OCI-M2 (cell line): ENCODE measurements around the gene TMEM82.

Experiments
- DNase-seq: peaks from one replicate; lab custom pipeline; 2025; ENCODE audit not compliant: unreplicated experiment; lab: John Stamatoyannopoulos, UW

Gene TMEM82

DNA sequence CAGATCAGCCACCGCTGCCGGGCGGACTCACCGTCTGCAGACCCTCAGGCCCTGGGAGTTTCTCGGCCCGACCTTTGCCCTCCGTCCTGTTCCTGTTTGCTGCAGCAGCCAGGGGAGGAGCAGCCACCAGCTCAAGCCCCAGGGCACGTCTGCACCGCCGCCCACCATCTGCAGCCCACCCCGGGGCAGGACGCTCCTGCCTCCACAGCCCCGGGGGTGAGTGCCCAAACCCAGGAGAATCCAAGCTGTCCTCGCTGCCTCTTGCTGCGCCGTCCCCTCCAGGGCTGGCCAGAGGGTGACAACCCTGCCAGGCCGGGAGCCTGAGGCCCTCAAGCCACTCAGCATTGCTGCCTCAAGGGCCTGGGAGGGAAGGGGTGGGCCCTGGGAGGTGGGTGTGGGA, 7.4 kb upstream of the TMEM82 start:
- DNase-seq = no peak

DNA sequence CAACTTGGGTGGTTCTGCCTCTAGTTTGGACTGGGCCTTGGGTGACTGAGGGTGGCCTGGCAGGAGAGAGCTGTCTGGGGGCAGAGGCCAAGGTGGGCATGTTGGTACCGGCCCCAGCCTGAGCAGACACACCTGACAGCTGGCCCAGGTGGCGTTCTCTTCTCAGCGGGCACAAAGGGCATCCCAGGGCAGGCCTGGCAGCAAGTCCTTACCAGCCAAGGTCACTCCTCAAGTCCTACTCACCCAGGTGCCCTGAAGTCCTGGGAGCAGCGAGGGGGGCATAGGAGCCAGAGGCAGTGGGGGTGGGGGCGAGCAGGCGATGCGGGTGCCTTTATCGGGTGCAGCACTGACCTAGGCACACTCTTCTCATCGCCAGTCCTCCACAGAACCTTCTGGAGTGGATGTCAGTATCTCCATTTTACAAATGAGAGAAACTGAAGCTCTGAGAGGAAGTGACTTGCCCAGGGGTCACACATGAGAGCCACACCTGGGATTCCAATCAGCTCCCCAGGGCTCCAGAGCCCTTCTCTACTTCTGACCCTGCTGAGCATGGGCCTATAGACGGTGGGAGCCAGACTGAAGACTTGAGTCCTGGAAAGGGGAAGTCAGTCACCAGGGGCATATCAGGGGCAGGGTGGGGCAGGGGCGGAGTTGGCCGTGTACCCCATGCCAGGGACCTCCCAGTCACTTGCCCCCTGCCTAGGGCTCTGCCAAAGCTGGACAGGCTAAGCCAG, 6.8 kb upstream of the TMEM82 start:
- DNase-seq = no peak

DNA sequence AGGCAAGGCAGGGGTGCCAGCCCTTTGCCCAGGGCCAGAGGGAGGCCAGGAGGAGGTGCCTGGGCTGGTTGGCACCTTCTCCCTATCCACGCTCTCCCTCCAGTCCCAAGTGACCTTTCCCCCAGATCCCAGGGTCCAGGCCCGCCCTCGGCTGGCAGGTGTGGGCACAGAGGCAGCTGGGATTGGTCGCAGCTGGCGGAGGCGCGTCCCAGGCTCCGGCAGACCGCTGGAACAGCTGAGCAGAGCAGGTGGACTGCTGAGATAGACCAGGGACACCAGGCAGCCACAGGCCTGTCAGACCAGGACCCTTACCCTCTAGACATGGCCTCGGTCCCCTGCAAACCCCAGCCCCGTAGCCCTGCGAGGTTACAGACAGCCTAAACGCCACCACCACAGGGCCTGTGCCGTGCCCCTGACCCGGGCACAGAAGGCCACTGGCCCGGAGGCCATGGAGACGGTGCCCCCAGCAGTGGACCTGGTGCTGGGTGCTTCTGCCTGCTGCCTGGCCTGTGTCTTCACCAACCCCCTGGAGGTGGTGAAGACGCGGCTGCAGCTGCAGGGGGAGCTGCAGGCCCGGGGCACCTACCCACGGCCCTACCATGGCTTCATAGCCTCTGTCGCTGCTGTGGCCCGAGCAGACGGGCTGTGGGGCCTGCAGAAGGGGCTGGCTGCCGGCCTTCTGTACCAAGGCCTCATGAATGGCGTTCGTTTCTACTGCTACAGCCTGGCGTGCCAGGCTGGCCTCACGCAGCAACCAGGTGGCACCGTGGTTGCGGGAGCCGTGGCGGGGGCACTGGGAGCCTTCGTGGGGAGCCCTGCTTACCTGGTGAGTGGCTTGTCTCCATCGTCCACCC, 6.0 kb upstream of the TMEM82 start, which contains the start of gene SLC25A34:
Gene SLC25A34, plus strand, starts transcription at position 221 of the 854 bp plus-strand sequence. Its CDS starts 228 bp downstream, at position 449.
- DNase-seq = no peak

DNA sequence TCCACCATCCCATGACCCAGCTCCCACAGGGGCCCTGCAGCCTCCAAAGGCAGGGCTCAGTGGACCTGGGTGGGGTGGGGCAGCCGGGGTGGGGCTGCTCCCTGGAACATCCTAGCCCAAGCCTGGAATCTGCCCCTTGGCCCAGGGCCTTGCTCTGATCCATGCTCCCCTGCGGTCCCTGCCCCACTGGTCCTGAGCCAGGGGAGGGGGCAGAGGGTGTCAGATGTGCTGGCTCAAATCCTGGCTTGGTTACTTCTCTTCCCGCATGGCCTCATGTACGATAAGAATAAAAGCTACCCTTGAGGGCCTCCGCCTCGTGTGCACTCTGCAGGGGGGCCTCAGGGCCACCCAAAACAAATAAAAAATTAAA, 5.4 kb upstream of the TMEM82 start:
- no peak for DNase-seq

DNA sequence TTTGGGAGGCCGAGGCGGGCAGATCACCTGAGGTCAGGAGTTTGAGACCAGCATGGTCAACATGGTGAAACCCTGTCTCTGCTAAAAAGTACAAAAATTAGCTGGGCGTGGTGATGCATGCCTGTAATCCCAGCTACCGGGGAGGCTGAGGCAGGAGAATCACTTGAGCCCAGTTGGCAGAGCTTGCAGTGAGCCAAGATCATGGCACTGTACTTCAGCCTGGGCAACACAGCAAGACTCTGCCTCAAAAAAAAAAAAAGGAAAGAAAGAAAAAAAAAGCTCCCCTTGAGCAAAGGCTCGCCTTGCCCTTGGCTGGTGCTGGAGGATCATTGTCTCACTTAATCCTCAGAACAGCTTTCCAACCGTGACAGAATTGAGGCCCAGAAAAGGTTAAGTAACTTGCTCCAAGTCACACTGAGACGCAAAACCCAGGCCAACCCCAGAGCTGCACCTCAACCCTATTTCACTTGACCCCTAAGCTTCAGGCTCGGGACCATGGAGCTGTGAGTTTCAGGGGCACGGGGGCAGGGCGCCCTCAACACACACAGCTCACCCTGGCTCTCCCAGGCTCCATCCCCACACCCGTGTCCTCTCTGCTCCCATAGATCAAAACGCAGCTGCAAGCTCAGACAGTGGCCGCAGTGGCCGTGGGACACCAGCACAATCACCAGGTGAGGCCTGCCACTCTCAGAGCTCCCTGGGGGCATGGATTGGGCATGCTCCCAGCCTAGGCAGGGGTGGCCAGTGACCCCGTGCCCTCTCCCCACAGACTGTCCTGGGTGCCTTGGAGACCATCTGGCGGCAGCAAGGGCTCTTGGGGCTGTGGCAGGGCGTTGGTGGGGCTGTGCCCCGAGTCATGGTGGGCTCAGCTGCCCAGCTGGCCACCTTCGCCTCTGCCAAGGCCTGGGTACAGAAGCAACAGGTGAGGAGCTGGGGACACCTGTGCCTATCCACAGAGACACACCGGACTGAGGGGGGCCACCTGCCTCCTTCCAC, 4.7 kb upstream of the TMEM82 start:
- DNase-seq = no peak

DNA sequence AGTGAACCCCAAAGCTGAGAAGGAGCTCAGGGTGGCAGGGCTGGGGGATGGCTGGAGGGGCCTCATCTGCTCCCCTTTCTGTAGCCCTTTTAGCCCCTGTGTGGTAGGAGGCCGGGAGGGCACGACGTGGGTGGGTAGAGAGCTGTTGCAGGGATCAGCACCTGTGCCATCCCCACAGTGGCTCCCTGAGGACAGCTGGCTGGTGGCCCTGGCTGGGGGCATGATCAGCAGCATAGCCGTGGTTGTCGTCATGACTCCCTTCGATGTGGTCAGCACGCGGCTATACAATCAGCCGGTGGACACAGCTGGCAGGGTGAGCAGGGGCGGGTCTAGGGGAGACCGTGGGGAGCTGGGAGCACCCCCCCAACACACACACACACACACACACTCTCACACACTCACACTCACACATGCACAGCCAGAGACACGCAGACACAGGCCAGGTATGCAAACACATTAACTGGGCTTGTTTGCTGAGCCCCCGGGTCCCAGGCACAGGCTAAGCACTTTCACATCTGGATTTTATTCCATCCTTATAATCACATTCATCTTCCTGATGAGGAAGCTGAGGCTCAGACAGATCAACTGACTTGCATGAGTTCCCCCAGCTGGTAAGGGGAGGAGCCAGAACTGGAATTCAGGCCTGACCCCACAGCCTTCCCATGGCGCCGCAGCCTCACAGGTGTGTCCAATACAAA, 3.7 kb upstream of the TMEM82 start:
- DNase-seq = no peak

DNA sequence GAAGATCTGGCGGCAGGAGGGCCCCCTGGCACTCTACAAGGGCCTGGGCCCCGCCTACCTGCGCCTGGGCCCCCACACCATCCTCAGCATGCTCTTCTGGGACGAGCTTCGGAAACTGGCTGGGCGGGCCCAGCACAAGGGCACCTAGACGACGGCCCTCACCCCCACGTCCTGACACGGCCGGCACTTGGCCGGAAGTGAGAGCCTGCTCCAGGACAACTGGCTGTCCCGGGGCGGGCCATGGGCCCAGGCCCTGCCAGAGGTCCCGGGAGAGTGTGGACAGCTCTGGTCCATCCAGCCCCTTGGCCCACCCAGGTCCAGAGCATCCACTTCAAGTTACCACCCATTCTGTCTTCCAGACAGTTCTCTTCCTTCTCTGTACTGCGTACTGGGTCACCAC, 3.0 kb upstream of the TMEM82 start:
- no peak for DNase-seq

DNA sequence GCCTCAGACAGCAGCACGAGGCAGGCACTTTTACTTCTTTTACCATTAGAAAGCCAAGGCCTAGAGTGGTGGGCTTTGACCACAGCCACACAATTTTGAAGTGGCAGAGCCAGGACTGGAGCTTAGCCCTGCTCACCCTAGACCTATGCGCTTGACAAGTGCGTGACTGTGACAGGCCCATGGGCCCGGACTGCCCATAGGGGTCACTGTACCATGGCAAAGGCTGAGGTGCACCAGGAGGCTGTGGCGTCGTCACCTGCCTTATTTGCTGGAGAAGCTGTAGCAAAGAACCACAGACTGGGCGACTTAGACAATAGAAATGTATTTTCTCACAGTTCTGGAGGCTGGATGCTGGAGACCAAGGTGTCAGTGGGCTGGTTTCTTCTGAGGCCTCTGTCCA, 2.6 kb upstream of the TMEM82 start:
- DNase-seq = no peak

DNA sequence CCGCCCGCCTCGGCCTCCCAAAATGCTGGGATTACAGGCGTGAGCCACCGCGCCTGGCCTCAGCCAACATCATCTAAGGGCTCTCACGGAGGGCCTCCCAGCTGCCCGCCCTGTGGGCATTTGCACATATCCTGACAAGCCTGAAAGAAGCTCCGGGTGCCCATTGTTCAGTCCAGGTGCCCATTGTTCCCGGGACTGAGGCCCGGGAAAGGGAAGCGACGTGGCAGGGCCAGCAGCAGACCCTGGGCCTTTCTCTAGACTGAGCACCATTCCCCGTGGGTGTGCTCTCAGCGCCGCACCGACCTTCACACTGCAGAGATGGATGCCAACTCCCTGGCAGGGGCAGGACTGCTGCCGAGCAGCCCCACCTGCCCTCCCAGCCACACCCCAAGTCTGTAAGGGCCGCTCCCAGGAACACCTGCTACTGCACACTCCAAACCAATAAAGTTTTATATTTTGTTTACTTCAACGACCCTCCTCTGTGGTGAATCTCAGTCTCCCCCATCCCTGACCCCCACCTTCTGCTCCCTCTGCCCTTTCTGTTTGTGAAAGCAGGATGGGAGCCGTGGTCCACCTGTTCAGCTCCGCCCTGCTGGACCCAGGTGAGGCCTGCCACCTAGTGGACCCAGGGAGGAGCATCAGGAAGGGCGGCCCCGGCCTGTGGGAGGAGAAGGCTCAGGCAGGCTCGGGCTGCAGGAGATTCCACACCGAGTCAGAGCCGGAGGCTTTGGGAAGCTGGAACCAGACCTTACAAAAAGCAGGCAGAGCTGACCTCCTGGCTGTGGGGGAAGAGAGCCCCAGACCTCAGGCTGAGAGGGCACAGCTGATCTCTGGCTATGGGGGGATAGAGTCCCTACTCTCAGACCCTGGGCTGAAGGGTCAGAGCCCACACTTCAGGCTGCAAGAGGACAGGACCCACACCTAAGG, 1.1 kb upstream of the TMEM82 start:
- DNase-seq = no peak

GRCh38 chr1:15744122-15744679, 1.9 kb downstream of the TMEM82 start:
- DNase-seq = no peak

GRCh38 chr1:15747378-15747777, 5.1 kb downstream of the TMEM82 start:
- no peak for DNase-seq

GRCh38 chr1:15748264-15748663, 6.0 kb downstream of the TMEM82 start:
- no peak for DNase-seq

DNA sequence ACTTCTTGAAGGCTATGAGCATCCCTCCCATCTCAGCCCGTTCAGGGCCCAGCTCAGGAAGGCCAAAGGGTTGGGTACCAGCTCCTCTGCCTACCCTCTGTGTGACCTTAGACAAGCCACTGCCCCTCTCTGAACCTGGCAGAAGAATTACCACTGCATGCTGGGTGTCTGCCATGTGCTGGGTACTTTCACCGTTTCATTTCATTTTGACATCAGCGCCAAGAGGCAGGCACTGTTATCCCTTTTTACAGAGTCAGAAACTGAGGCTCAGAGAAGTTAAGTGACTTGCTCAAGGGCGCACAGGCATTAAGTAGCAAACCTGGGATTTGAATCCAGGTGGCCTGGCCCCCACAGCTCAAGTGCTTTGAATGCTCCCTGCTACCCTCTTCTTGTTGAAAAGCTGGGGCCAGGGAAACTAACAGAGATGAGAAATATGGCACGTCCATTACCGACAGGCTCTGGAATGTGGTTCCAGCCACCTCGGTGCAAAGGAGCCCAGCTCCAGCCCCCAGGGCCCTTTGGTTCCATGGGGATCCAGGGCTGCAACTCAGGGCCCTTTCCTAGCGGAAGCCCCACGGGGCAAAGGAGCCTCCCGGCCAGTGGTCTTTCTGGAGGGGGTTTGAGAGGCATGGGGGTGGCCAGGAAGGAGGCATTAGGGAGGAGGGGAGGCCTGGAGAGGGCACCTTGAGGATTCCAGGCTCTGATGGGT, 6.5 kb downstream of the TMEM82 start:
- DNase-seq = no peak

GRCh38 chr1:15749399-15750291, 7.3 kb downstream of the TMEM82 start:
- no peak for DNase-seq

DNA sequence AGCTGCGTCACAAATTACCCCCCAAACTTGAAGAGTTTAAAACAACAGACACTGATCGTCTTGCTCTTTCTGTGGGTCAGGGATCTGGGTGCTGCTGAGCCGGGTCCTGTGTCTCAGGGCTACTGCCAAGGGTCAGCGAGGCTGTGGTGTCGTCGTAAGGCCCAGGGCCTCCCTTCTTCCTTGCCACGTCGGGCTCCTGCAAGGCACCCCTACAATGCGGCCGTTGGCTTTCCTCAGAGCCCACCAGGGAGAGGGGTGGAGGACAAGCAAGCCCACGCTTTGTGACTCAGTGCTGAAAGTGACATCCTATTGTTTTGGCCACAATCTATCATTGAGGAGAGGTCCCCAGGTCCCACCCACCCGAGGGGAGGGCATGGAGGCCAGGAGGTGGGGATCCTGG, 8.6 kb downstream of the TMEM82 start:
- DNase-seq = no peak

DNA sequence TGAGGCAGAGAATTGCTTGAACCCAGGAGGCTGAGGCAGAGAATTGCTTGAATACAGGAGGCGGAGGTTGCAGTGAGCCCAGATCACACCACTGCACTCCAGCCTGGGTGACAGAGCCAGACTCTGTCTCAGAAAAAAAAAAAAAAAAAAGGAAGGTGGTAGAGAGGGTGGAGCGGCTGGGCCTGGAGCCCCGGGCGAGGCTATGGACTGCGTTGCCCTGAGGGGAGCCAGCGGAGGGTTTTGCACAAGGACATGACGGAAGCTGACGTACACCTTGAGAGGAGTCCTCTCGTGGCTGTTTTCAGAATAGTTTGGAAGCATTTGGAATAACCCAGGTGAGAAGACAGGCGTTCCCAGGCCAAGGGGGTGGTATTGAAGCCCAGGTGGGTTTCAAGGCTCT, 9.4 kb downstream of the TMEM82 start:
- no peak for DNase-seq

DNA sequence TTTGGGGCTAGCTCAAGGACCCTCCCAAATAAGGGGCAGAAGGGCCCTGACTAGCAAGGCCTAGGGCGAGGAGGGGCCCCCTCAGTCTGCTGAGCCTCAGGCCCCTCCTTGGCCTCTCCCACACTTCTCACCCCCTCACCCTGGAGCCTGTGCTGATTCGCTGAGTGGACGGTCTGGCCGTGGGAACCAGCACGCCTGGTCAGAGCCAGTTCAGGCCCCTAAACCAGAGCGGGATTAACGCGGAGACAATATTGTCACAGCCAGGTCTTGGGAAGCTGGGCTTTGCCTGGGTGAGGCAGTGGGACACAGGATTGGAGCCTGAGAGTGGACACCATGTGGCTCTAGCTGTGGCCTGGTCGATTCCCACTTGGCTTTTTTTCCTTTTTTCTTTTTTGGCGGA, 11.5 kb downstream of the TMEM82 start:
- no peak for DNase-seq
